Gastroesophageal sphincter (tissue), 4 donors: ENCODE results near the gene VCL. TPM values are rescaled to one million over a fixed set of nuclear protein-coding genes. Genes with fewer than 3 reads are reported as not detected.

Experiments
- ATAC-seq: fragments of 150-250 bp; one replicate; pipeline ENCODE4 v1.9.1; 2016; ENCODE audit warnings: mild to moderate bottlenecking, moderate library complexity
- H3K27ac ChIP-seq, 4 donors: fragments of 200-600 bp; sonication (generic) in 3 of 4; 1 replicate in 3 of 4; 2 replicates in 1 of 4; pipeline ENCODE4 v1.5.1; 2016 to 2019
- H3K27me3 ChIP-seq: fragments of 200-600 bp; sonication (generic); one replicate; pipeline ENCODE4 v1.5.1; 2019
- H3K36me3 ChIP-seq, 2 donors: fragments of 200-600 bp; sonication (generic); one replicate each; pipeline ENCODE4 v1.5.1; 2019; ENCODE audit warnings: control low read depth in 1 of 2
- H3K4me1 ChIP-seq, 3 donors: fragments of 200-600 bp; sonication (generic); 1 replicate in 2 of 3; 2 replicates in 1 of 3; pipeline ENCODE4 v1.5.1; 2016 to 2019; ENCODE audit warnings: control low read depth in 2 of 3
- H3K4me3 ChIP-seq, 2 donors: fragments of 200-600 bp; sonication (generic); one replicate each; pipeline ENCODE4 v1.5.1; 2019; ENCODE audit warnings: mild to moderate bottlenecking in 1 of 2, moderate library complexity in 1 of 2
- H3K9me3 ChIP-seq, 3 donors: fragments of 200-600 bp; sonication (generic); one replicate each; pipeline ENCODE4 v1.5.1; 2017 to 2019; ENCODE audit warnings: control low read depth in 2 of 3
- EP300 ChIP-seq: sonication (generic); formaldehyde crosslinking; IDR thresholded peaks from one replicate; pipeline ENCODE4 v1.6.1; 2017; ENCODE audit warnings: antibody characterized with exemption, mild to moderate bottlenecking
- POLR2A ChIP-seq, 2 donors: fragments of 450-650 bp; IDR thresholded peaks; one replicate each; pipeline ENCODE4 v1.6.1; 2017; ENCODE audit warnings: antibody characterized with exemption in 2 of 2, mild to moderate bottlenecking in 2 of 2, moderate library complexity in 1 of 2
- POLR2AphosphoS5 ChIP-seq: sonication (generic); formaldehyde crosslinking; IDR thresholded peaks from one replicate; pipeline ENCODE4 v1.6.1; 2017; ENCODE audit warnings: antibody characterized with exemption
- WGBS, 2 donors: methylation state at CpG; one replicate each; pipeline ENCODE4 v1.1.5; 2018; ENCODE audit warnings: low coverage in 1 of 2; 5-methylcytosine and 5-hydroxymethylcytosine counted together
- total RNA-seq, 4 donors: library from RNA; depleted of rRNA; stranded (reverse); fragments of >200 nt; gene quantifications; one replicate each; pipeline ENCODE4 v1.1.0, GENCODE V29; 2016
- TF ChIP-seq, protein P1 (sequence below), 4 experiments: fragments of 200-600 bp in 2 of 4; fragments of 450-650 bp in 2 of 4; sonication (generic) in 1 of 4; IDR thresholded peaks; one replicate each; pipeline ENCODE4 v1.5.1; 2017 to 2019; ENCODE audit warnings: antibody characterized with exemption in 4 of 4, mild to moderate bottlenecking in 2 of 4, moderate library complexity in 2 of 4

Gene VCL
- total RNA-seq, 4 donors from 2014 or later, result 433 to 615 (median 440) TPM

DNA sequence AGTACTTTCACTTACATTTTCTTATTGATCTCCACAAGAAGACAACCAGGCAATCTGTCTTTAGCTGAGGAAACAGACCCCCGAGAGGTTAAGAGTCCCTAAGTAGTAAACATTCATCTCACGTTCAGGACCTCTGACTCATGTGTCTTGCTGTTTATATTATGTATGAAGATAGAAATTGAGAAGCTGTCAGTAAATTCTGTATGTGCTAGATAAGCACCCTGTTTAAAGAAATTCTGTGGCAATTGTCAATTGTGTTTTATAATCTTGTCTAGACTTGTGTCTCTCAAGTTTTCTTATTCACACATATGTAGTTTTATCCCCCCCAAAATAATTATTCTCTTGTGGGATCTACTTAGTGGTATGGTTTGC is 167.6 kb downstream of the VCL start:
- H3K27me3 ChIP-seq, result no peaks in the 10 kb centered on the region
- no peak overlapping the region for H3K4me3 ChIP-seq
- H3K9me3 ChIP-seq, result no peaks in the 10 kb centered on the region
- WGBS, 2 donors, result 47 to 63% methylated on average over 2 of the region's 2 CpGs
- ATAC-seq, result no peak
- TF ChIP-seq POLR2A (IDR thresholded peaks at IDR 0.05), result no peak
- no peak for TF ChIP-seq EP300
- TF ChIP-seq POLR2AphosphoS5, result no peak
- TF ChIP-seq, protein P1, sequence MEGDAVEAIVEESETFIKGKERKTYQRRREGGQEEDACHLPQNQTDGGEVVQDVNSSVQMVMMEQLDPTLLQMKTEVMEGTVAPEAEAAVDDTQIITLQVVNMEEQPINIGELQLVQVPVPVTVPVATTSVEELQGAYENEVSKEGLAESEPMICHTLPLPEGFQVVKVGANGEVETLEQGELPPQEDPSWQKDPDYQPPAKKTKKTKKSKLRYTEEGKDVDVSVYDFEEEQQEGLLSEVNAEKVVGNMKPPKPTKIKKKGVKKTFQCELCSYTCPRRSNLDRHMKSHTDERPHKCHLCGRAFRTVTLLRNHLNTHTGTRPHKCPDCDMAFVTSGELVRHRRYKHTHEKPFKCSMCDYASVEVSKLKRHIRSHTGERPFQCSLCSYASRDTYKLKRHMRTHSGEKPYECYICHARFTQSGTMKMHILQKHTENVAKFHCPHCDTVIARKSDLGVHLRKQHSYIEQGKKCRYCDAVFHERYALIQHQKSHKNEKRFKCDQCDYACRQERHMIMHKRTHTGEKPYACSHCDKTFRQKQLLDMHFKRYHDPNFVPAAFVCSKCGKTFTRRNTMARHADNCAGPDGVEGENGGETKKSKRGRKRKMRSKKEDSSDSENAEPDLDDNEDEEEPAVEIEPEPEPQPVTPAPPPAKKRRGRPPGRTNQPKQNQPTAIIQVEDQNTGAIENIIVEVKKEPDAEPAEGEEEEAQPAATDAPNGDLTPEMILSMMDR (IDR thresholded peaks at IDR 0.05), result no peak
- H3K27ac ChIP-seq, result no peak overlapping the region
- no peaks in the 10 kb centered on the region for H3K4me1 ChIP-seq
- H3K36me3 ChIP-seq, result no peaks in the 10 kb centered on the region

DNA sequence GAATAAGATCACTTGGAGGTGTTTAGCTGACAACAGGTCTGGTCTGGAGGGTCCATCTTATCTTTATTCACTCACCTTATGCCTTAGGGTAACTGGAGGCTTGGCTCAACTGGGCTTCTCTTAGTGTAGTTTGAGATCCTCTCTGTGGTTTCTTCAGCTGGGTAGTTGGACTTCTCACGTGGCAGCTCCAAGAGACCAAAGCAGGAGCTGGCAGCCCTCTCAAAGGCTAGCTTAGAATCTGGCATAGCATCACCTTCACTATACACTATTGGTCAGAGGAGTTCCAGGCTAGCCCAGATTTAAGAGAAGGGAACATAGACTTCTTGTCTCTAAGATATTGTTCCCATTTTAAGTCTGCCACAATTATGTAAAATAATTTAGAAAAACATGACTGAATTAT is 169.5 kb downstream of the VCL start:
- H3K9me3 ChIP-seq, result no peaks in the 10 kb centered on the region
- TF ChIP-seq POLR2A (IDR thresholded peaks at IDR 0.05) (no peak), EP300 (no peak), POLR2AphosphoS5 (no peak)
- TF ChIP-seq, protein P1 (IDR thresholded peaks at IDR 0.05), result no peak
- no peaks in the 10 kb centered on the region for H3K4me1 ChIP-seq
- WGBS, 2 donors, result no CpG with 5 or more reads among the region's 1 CpG
- no peaks in the 10 kb centered on the region for H3K27me3 ChIP-seq
- no peak overlapping the region for H3K27ac ChIP-seq
- H3K4me3 ChIP-seq, result no peak overlapping the region
- H3K36me3 ChIP-seq, result no peaks in the 10 kb centered on the region
- no peak for ATAC-seq

Other genes with a start within 250 kb of the VCL start
- gene CHCHD1, start 216.1 kb upstream of the VCL start, total RNA-seq, result 10 to 100 TPM; 19.9 to 29.5 (median 21.4) TPM
- gene ZSWIM8, start 212.5 kb upstream of the VCL start, total RNA-seq, result 100 to 1,000 TPM in 2 of 4 donors, 10 to 100 TPM in 2; 48.4 to 121 (median 101) TPM
- gene NDST2, start 186.5 kb upstream of the VCL start, total RNA-seq, result 10 to 100 TPM; 17.9 to 53.9 (median 25.7) TPM
- gene CAMK2G, start 123.6 kb upstream of the VCL start, total RNA-seq, result 100 to 1,000 TPM in 3 of 4 donors, 10 to 100 TPM in 1; 82.3 to 207 (median 155) TPM
- gene PLAU, start 87.0 kb upstream of the VCL start, total RNA-seq, result 10 to 100 TPM in 1 of 4 donors, 1 to 10 TPM in 3; 1.1 to 43.3 (median 8.3) TPM
- gene AP3M1, start 152.7 kb downstream of the VCL start, total RNA-seq, result 10 to 100 TPM; 29.4 to 41.7 (median 31.7) TPM
- 10 to 100 TPM; 15.3 to 23.3 (median 20.8) TPM for gene ADK, start 153.1 kb downstream of the VCL start, total RNA-seq